Measurements from ENCODE around the gene ATG101. TPM values are rescaled to one million over a fixed set of nuclear protein-coding genes. Genes with fewer than 3 reads are reported as not detected.

ATG101 gene
- total RNA-seq = 10 to 100 TPM; 52.6 to 64.5 TPM
- polyA plus RNA-seq (ENCODE audit: insufficient read depth, low read depth, low replicate concordance) = 64.5 TPM
- long read RNA-seq, donor 1, transcript ATG101-201 (4 exons, 1,439 nt) = major isoform, 26 of 29 reads
- long read RNA-seq, donor 1, partial matches to known transcripts = 0 of 29 reads
- long read RNA-seq, donor 1, other reads (novel, unspliced or antisense) = 0 of 29 reads
- long read RNA-seq, donor 2, transcript ATG101-201 (4 exons, 1,439 nt) = major isoform, 13 of 27 reads
- long read RNA-seq, donor 2, partial matches to known transcripts = 9 of 27 reads
- long read RNA-seq, donor 2, other reads (novel, unspliced or antisense) = 0 of 27 reads

- 0% methylated on average over 15 to 58 of the region's 60 CpGs for WGBS, 2 donors
- H3K9me3 ChIP-seq = no peaks in the 10 kb centered on the region
- peak within 1 kb of the TSS; percentile 71 to 88 for H3K27ac ChIP-seq
- no peaks in the 10 kb centered on the region for H3K27me3 ChIP-seq
- TF ChIP-seq POLR2A (IDR thresholded peaks at IDR 0.05) = no peak
- peak; percentile 67 to 84 (median 77) for TF ChIP-seq CTCF (IDR thresholded peaks at IDR 0.05)
- peaks cover 27% of the 10 kb centered on the region for H3K4me1 ChIP-seq
- no peaks in the 10 kb centered on the region for H3K36me3 ChIP-seq (ENCODE audit: low read depth, missing control alignments)
- DNase-seq = peak; percentile 95
- intact Hi-C loops (cut with DNase I; ENCODE audit: low total_unique reads) = no loop called here
- peak within 1 kb of the TSS; percentile 81 to 87 for H3K4me3 ChIP-seq
These were observed at the start of gene ATG101 for GRCh38 chr12:52069327-52070184. Gene ATG101, plus strand, starts transcription at chr12:52069978. Its CDS starts 3,673 bp downstream, at chr12:52073651.

GRCh38 chr12:52020539-52021336 lies 49.0 kb upstream of the ATG101 start:
- no peaks in the 10 kb centered on the region for H3K27me3 ChIP-seq
- no peak for TF ChIP-seq POLR2A (IDR thresholded peaks at IDR 0.05)
- peak; percentile 58 to 65 (median 60) for TF ChIP-seq CTCF (IDR thresholded peaks at IDR 0.05)
- H3K36me3 ChIP-seq (ENCODE audit: low read depth, missing control alignments) = no peaks in the 10 kb centered on the region
- no peaks in the 10 kb centered on the region for H3K9me3 ChIP-seq
- H3K4me1 ChIP-seq = peaks cover 17% of the 10 kb centered on the region
- WGBS, 2 donors = 50 to 54% methylated on average over 9 of the region's 9 CpGs
- intact Hi-C loops (cut with DNase I; ENCODE audit: low total_unique reads) = no loop called here
- no peak overlapping the region for H3K27ac ChIP-seq
- no peak overlapping the region for H3K4me3 ChIP-seq
- peak; percentile 64 for DNase-seq

- Histone ChIP-seq H3K36me3 (ENCODE audit: low read depth, missing control alignments) (no peaks in the 10 kb centered on the region), H3K27me3 (no peaks in the 10 kb centered on the region), H3K9me3 (no peaks in the 10 kb centered on the region), H3K4me3 (peak overlapping the region; percentile 53 to 64), H3K27ac (peak overlapping the region in 1 of 2 donors; percentile 4), H3K4me1 (peaks cover 24% of the 10 kb centered on the region)
- WGBS, 2 donors = 5 to 32% methylated on average over 12 to 14 of the region's 14 CpGs
- intact Hi-C loops (cut with DNase I; ENCODE audit: low total_unique reads) = no loop called here
- DNase-seq = no peak
- TF ChIP-seq POLR2A (IDR thresholded peaks at IDR 0.05) (no peak), CTCF (IDR thresholded peaks at IDR 0.05) (no peak)
These were observed 47.0 kb upstream of the ATG101 start for GRCh38 chr12:52022841-52023181.

DNA sequence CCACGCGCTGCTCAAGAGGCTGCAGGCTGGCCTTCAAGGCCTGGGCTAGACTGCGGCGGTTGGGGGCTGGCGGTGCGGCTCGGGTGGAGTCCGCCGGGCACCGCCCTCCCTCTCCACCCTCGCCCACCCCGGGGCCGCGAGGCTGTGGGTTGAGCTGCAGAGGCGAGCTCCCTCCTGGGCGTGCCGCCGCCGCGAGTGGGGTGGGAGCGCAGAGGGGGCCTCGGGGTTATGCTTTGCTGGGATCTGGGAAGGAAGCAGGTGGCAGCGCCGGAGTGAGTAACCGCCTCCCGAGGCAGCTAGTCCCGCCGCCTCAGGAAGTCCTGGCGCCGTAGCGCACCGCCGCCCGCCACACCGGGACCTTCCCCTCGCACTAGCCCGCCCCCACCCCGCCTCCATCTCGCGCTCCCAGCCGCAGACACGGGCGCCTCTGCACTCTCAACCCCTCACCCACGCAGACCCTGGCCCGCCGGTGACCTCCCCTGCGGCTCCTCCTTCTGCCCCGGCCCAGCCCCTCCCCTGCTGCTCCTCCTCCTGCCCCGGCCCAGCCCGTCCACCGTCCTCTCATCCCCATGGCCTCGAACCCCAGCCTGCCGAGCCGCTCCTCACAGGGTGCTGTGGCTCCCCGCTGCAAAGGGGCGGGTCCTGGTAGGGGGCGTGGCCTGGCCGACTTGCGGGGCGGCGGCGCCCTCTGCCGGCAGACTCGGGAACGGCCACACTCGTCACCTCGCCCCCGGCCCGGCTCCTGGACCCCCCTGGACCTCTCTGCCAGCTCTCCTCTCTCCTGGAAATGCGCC lies 46.4 kb upstream of the ATG101 start:
- 2 to 7% methylated on average over 21 to 54 of the region's 70 CpGs for WGBS, 2 donors
- intact Hi-C loops (cut with DNase I; ENCODE audit: low total_unique reads) = no loop called here
- no peak for TF ChIP-seq POLR2A (IDR thresholded peaks at IDR 0.05)
- peak; percentile 95 to 97 (median 95) for TF ChIP-seq CTCF (IDR thresholded peaks at IDR 0.05)
- H3K9me3 ChIP-seq = no peaks in the 10 kb centered on the region
- peaks cover 24% of the 10 kb centered on the region for H3K4me1 ChIP-seq
- no peaks in the 10 kb centered on the region for H3K27me3 ChIP-seq
- peak overlapping the region; percentile 53 to 64 for H3K4me3 ChIP-seq
- H3K27ac ChIP-seq = peak overlapping the region in 1 of 2 donors; percentile 4
- H3K36me3 ChIP-seq (ENCODE audit: low read depth, missing control alignments) = no peaks in the 10 kb centered on the region
- peak; percentile 93 for DNase-seq
